MV-4-11 (cell line): Measurements from ENCODE around the gene KRT10.

ENCODE experiments used
- DNase-seq: peaks from one replicate; lab custom pipeline; 2025; lab: John Stamatoyannopoulos, UW

The KRT10 gene

GRCh38 chr17:40803617-40804082, 18.8 kb downstream of the KRT10 start:
- DNase-seq = peak; percentile 31

GRCh38 chr17:40801157-40801556, 21.3 kb downstream of the KRT10 start:
- no peak for DNase-seq

GRCh38 chr17:40800381-40800780, 22.0 kb downstream of the KRT10 start:
- no peak for DNase-seq

GRCh38 chr17:40799859-40800258, 22.6 kb downstream of the KRT10 start, which contains the start of gene KRT28:
TSS of gene KRT28 (minus strand) at chr17:40799959. CDS start at chr17:40799893, 66 bp downstream.
- DNase-seq = no peak

- no peak for DNase-seq
These were observed 25.6 kb downstream of the KRT10 start for GRCh38 chr17:40796846-40797245.

GRCh38 chr17:40795019-40795667, 27.3 kb downstream of the KRT10 start:
- DNase-seq = no peak

- DNase-seq = no peak
These were observed 27.9 kb downstream of the KRT10 start for GRCh38 chr17:40794466-40794865.

- no peak for DNase-seq
These were observed 28.6 kb downstream of the KRT10 start for GRCh38 chr17:40793832-40794231.

- DNase-seq = no peak
These were observed 30.5 kb downstream of the KRT10 start for GRCh38 chr17:40791787-40792436.

- DNase-seq = no peak
These were observed 31.3 kb downstream of the KRT10 start for GRCh38 chr17:40791111-40791510.

GRCh38 chr17:40782450-40782849, 40.0 kb downstream of the KRT10 start, which contains the start of gene KRT27:
TSS of gene KRT27 (minus strand) at chr17:40782550. CDS start at chr17:40782493, 57 bp downstream.
- no peak for DNase-seq

GRCh38 chr17:40779181-40779909, 43.1 kb downstream of the KRT10 start:
- no peak for DNase-seq

- DNase-seq = no peak
These were observed 44.0 kb downstream of the KRT10 start for GRCh38 chr17:40778461-40778860.

GRCh38 chr17:40777971-40778370, 44.4 kb downstream of the KRT10 start:
- no peak for DNase-seq

GRCh38 chr17:40777459-40777858, 45.0 kb downstream of the KRT10 start:
- DNase-seq = no peak

- DNase-seq = no peak
These were observed 46.5 kb downstream of the KRT10 start for GRCh38 chr17:40775945-40776344.

- no peak for DNase-seq
These were observed 50.3 kb downstream of the KRT10 start, which contains the start of gene KRT26 for GRCh38 chr17:40772101-40772500. TSS of gene KRT26 (minus strand) at chr17:40772201. CDS start at chr17:40772113, 88 bp downstream.
